ENCODE data around the gene LUC7L. TPM values are rescaled to one million over a fixed set of nuclear protein-coding genes. Genes with fewer than 3 reads are reported as not detected.

LUC7L gene
- total RNA-seq, 1 donor from 2014 or later, result 53.0 TPM

DNA sequence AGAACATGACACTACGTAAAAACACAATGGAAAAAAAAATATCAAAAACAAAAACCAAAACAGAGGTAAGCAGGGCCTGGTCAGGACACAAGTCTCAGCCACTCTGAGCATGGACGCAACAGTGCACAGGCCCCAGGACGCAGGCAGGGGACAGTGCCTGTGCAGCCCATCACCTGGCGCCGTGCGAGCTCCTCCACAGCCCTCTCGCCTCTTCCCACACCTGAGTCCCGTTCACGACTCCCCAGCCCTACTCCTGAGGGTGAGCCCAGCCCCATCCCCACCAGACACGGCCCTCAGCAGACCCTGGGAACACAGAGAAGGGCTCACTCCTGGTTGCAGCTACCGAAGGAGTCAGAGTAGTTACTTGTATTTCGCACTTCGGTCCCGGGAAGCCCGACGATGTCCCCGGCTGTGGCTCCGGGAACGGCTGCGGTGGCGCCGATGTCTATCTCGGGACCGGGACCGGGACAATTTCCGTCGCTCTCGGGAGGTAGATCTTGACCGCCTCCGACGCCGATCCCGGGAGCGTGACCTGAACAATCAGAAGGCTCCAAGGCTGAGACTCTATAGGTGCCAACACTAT is 39.6 kb downstream of the LUC7L start:
- Histone ChIP-seq H3K9me3 (no peaks in the 10 kb centered on the region), H3K4me1 (no peaks in the 10 kb centered on the region), H3K27ac (no peak overlapping the region), H3K27me3 (no peaks in the 10 kb centered on the region), H3K36me3 (peaks cover 75% of the 10 kb centered on the region in 2 donors), H3K4me3 (no peak overlapping the region)
- no peak for DNase-seq (ENCODE audit: low spot score in 2 of 2)
- TF ChIP-seq, protein P1, sequence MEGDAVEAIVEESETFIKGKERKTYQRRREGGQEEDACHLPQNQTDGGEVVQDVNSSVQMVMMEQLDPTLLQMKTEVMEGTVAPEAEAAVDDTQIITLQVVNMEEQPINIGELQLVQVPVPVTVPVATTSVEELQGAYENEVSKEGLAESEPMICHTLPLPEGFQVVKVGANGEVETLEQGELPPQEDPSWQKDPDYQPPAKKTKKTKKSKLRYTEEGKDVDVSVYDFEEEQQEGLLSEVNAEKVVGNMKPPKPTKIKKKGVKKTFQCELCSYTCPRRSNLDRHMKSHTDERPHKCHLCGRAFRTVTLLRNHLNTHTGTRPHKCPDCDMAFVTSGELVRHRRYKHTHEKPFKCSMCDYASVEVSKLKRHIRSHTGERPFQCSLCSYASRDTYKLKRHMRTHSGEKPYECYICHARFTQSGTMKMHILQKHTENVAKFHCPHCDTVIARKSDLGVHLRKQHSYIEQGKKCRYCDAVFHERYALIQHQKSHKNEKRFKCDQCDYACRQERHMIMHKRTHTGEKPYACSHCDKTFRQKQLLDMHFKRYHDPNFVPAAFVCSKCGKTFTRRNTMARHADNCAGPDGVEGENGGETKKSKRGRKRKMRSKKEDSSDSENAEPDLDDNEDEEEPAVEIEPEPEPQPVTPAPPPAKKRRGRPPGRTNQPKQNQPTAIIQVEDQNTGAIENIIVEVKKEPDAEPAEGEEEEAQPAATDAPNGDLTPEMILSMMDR (IDR thresholded peaks at IDR 0.05), result no peak
- intact Hi-C loops (cut with DNase I), result no loop called here

DNA sequence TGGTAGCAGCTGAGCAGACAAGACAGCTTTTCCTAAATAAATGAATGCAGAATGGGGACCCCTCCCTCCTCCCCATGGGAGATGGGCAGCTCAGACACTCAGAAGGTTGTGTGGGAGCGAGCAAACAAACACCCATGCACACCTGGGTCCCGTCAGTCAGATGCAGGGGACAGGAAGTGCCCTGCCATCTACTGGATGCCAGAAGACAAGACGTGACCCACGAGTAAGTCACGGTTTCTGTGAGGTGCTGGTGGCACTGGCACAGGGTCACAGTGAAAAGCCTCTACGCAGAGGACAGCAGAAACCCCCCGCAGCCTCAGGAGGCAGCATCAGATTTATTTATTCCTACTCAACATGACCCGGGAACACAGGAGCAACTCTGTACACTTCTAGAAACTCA is 40.6 kb downstream of the LUC7L start:
- Histone ChIP-seq H3K9me3 (no peaks in the 10 kb centered on the region), H3K4me1 (no peaks in the 10 kb centered on the region), H3K4me3 (no peak overlapping the region), H3K36me3 (peaks cover 64 to 65% of the 10 kb centered on the region in 2 donors), H3K27ac (no peak overlapping the region), H3K27me3 (no peaks in the 10 kb centered on the region)
- DNase-seq (ENCODE audit: low spot score in 2 of 2), result no peak
- TF ChIP-seq, protein P1 (IDR thresholded peaks at IDR 0.05), result no peak
- intact Hi-C loops (cut with DNase I), result no loop called here

DNA sequence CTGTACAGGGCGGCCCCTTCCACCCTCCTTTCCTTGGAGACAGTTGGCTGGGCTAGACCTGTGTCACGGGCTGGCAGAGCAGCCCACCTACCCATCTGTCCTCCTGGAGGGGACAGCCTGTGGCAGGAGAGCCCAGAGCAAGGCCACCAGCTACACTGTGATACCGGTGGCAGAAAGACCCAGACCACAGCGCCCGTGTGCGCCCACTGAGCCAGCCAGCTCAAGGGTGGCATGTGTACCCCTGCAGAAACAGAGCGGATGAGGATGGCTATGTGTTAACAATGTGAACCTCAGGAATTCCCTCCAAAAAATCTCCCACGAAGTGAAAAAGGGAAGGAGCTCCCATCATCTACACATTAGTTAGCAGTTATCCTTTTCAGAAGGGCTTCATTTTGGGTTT is 41.9 kb downstream of the LUC7L start:
- Histone ChIP-seq H3K4me3 (no peak overlapping the region), H3K4me1 (no peaks in the 10 kb centered on the region), H3K27me3 (no peaks in the 10 kb centered on the region), H3K27ac (no peak overlapping the region), H3K9me3 (no peaks in the 10 kb centered on the region), H3K36me3 (peaks cover 51% of the 10 kb centered on the region in 2 donors)
- intact Hi-C loops (cut with DNase I), result no loop called here
- no peak for DNase-seq (ENCODE audit: low spot score in 2 of 2)
- TF ChIP-seq, protein P1 (IDR thresholded peaks at IDR 0.05), result no peak

DNA sequence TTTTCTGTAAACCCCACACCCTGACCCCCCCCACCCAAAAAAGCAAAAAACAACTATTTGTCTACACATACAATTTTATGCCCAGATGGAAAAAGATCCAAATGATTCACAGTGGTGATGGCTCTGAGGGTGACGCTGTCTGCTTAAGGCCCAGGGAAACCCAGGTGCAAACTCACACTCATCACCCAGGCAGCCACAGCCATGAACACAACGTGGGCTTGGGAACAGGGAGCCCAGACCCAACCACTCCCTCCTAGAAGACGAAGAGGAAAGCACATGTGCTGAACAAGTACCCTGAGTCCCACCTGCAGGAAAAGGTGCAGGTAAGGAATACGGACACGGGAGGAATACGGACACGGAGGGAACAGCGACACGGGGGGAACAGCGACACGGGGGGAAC is 43.6 kb downstream of the LUC7L start:
- Histone ChIP-seq H3K27me3 (no peaks in the 10 kb centered on the region), H3K4me3 (no peak overlapping the region), H3K4me1 (peaks cover 5 to 7% of the 10 kb centered on the region in 2 donors), H3K9me3 (no peaks in the 10 kb centered on the region), H3K27ac (no peak overlapping the region), H3K36me3 (peaks cover 35% of the 10 kb centered on the region in 2 donors)
- intact Hi-C loops (cut with DNase I), result no loop called here
- no peak for DNase-seq (ENCODE audit: low spot score in 2 of 2)
- TF ChIP-seq, protein P1 (IDR thresholded peaks at IDR 0.05), result no peak

DNA sequence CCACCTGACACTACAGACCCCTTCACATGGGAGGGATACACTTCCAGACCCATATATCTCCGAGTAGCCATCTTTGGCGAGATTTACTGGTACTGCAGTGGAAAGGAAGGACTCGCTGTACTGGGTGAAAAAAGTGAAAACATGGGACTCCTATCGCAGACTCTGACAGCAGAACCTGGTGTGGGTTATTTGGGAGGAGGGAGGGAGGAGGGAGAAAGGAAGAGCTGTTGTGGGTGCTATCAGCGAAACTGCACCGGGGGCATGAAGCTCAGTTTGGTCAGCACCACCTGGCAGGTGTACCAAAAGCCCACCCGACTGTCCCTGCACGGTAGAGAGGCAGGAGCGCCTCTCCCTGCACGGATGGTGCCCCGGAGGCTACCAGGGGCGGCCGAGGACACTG is 44.0 kb downstream of the LUC7L start:
- H3K9me3 ChIP-seq, result no peaks in the 10 kb centered on the region

More for the DNA sequence above, 44.0 kb downstream of the LUC7L start:
- TF ChIP-seq, protein P1 (IDR thresholded peaks at IDR 0.05), result no peak
- Histone ChIP-seq H3K36me3 (peaks cover 30% of the 10 kb centered on the region in 2 donors), H3K27ac (no peak overlapping the region), H3K27me3 (no peaks in the 10 kb centered on the region), H3K4me1 (peaks cover 9 to 10% of the 10 kb centered on the region in 2 donors), H3K4me3 (no peak overlapping the region)
- no peak for DNase-seq (ENCODE audit: low spot score in 2 of 2)
- intact Hi-C loops (cut with DNase I), result no loop called here
